SK-N-MC (cell line): ENCODE measurements around the gene PPFIBP2.
"Not testable (repeated sequence)": the region's sequence is repeated elsewhere in the genome, so short reads cannot be mapped to it uniquely, and the experiment has no call there.

Experiments
- DNase-seq: peaks from one replicate; pipeline ENCODE4 v3.0.0-alpha.2; 2011; ENCODE audit warnings: low read depth, low spot score
- H3K27ac ChIP-seq: fragments of 200-600 bp; sonication (generic); 2 replicates; pipeline ENCODE4 v1.5.1; 2016; ENCODE audit warnings: mixed run types
- H3K36me3 ChIP-seq: fragments of 200-600 bp; sonication (generic); 2 replicates; pipeline ENCODE4 v1.6.1; 2017; ENCODE audit warnings: antibody characterized with exemption, low read length, mixed read lengths; ENCODE audit not compliant: insufficient read depth
- H3K4me3 ChIP-seq: fragments of 200-600 bp; sonication (generic); 2 replicates; pipeline ENCODE4 v1.5.1; 2016
- H3K9ac ChIP-seq: fragments of 200-600 bp; sonication (generic); 2 replicates; pipeline ENCODE4 v1.8.0; 2017; ENCODE audit warnings: mixed run types, mixed read lengths; ENCODE audit not compliant: insufficient read length
- H3K9me3 ChIP-seq: fragments of 200-600 bp; sonication (generic); 2 replicates; pipeline ENCODE4 v1.6.1; 2017; ENCODE audit warnings: low read depth, mild to moderate bottlenecking, antibody characterized with exemption, low read length, moderate library complexity, mixed read lengths
- EZH2 ChIP-seq: fragments of 200-600 bp; sonication (generic); IDR thresholded peaks from one replicate; pipeline ENCODE4 v1.6.1; 2017; ENCODE audit warnings: antibody characterized with exemption
- FOXP2 ChIP-seq: optimal IDR thresholded peaks from 2 replicates; pipeline ENCODE3; 2011; ENCODE audit warnings: mild to moderate bottlenecking, moderate library complexity; ENCODE audit not compliant: insufficient read depth; ENCODE audit errors: extremely low read length, control extremely low read depth
- POLR2AphosphoS5 ChIP-seq: IDR thresholded peaks from 2 replicates; pipeline ENCODE4 v1.6.1; 2012; ENCODE audit warnings: mild to moderate bottlenecking, low read depth, low read length, borderline replicate concordance

Gene PPFIBP2

GRCh38 chr11:7506243-7506642 is 7.6 kb upstream of the PPFIBP2 start:
- no peak for TF ChIP-seq EZH2
- TF ChIP-seq FOXP2, result no peak
- no peak for TF ChIP-seq POLR2AphosphoS5

GRCh38 chr11:7508087-7508486 is 5.7 kb upstream of the PPFIBP2 start:
- Histone ChIP-seq H3K36me3 (no peaks in the 10 kb centered on the region), H3K4me3 (no peak overlapping the region), H3K9ac (no peak overlapping the region), H3K9me3 (no peaks in the 10 kb centered on the region), H3K27ac (no peak overlapping the region)
- no peak for DNase-seq
- TF ChIP-seq FOXP2, result no peak
- no peak for TF ChIP-seq POLR2AphosphoS5
- no peak for TF ChIP-seq EZH2

More at GRCh38 chr11:7506243-7506642, 7.6 kb upstream of the PPFIBP2 start:
- H3K4me3 ChIP-seq, result no peak overlapping the region
- no peaks in the 10 kb centered on the region for H3K9me3 ChIP-seq
- no peak overlapping the region for H3K9ac ChIP-seq
- no peak overlapping the region for H3K27ac ChIP-seq
- no peak for DNase-seq
- no peaks in the 10 kb centered on the region for H3K36me3 ChIP-seq

GRCh38 chr11:7509966-7510365 is 3.8 kb upstream of the PPFIBP2 start:
- Histone ChIP-seq H3K9me3 (no peaks in the 10 kb centered on the region), H3K4me3 (no peak overlapping the region), H3K27ac (no peak overlapping the region), H3K36me3 (no peaks in the 10 kb centered on the region), H3K9ac (no peak overlapping the region)
- TF ChIP-seq FOXP2 (no peak), EZH2 (no peak), POLR2AphosphoS5 (no peak)
- DNase-seq, result no peak

- TF ChIP-seq POLR2AphosphoS5 (no peak), EZH2 (no peak), FOXP2 (no peak)
- no peaks in the 10 kb centered on the region for H3K9me3 ChIP-seq
- H3K27ac ChIP-seq, result no peak overlapping the region
- no peak for DNase-seq
- H3K36me3 ChIP-seq, result no peaks in the 10 kb centered on the region
- H3K4me3 ChIP-seq, result no peak overlapping the region
- H3K9ac ChIP-seq, result no peak overlapping the region
These were observed 2.4 kb upstream of the PPFIBP2 start for GRCh38 chr11:7511401-7511800.

GRCh38 chr11:7512525-7513233 is 1.1 kb upstream of the PPFIBP2 start:
- Histone ChIP-seq H3K4me3 (peak overlapping the region; percentile 77), H3K9me3 (no peaks in the 10 kb centered on the region), H3K27ac (no peak overlapping the region), H3K36me3 (no peaks in the 10 kb centered on the region), H3K9ac (no peak overlapping the region)
- DNase-seq, result no peak
- TF ChIP-seq FOXP2, result no peak
- no peak for TF ChIP-seq POLR2AphosphoS5
- TF ChIP-seq EZH2, result no peak

GRCh38 chr11:7514099-7514591 is 346 bp downstream of the PPFIBP2 start:
- DNase-seq, result no peak
- peak overlapping the region; percentile 77 for H3K4me3 ChIP-seq
- no peak overlapping the region for H3K27ac ChIP-seq
- no peaks in the 10 kb centered on the region for H3K36me3 ChIP-seq
- no peak overlapping the region for H3K9ac ChIP-seq
- H3K9me3 ChIP-seq, result no peaks in the 10 kb centered on the region
- no peak for TF ChIP-seq FOXP2
- no peak for TF ChIP-seq EZH2
- TF ChIP-seq POLR2AphosphoS5, result no peak

GRCh38 chr11:7515447-7515886 is 1.7 kb downstream of the PPFIBP2 start:
- no peak for TF ChIP-seq FOXP2
- no peak for TF ChIP-seq POLR2AphosphoS5
- TF ChIP-seq EZH2, result no peak
- Histone ChIP-seq H3K9me3 (no peaks in the 10 kb centered on the region), H3K36me3 (no peaks in the 10 kb centered on the region), H3K27ac (no peak overlapping the region), H3K9ac (no peak overlapping the region), H3K4me3 (no peak overlapping the region)
- DNase-seq, result no peak

GRCh38 chr11:7516475-7516874 is 2.7 kb downstream of the PPFIBP2 start:
- no peak for DNase-seq
- Histone ChIP-seq H3K27ac (no peak overlapping the region), H3K4me3 (no peak overlapping the region), H3K36me3 (no peaks in the 10 kb centered on the region), H3K9me3 (no peaks in the 10 kb centered on the region), H3K9ac (no peak overlapping the region)
- TF ChIP-seq EZH2, result no peak
- TF ChIP-seq FOXP2, result no peak
- no peak for TF ChIP-seq POLR2AphosphoS5

GRCh38 chr11:7517743-7518142 is 3.9 kb downstream of the PPFIBP2 start:
- H3K9me3 ChIP-seq, H3K4me3 ChIP-seq, H3K9ac ChIP-seq: not testable (repeated sequence)

More at GRCh38 chr11:7517743-7518142, 3.9 kb downstream of the PPFIBP2 start:
- DNase-seq, H3K27ac ChIP-seq, H3K36me3 ChIP-seq: not testable (repeated sequence)
